ENCODE measurements around the gene SDS.
"Not testable (repeated sequence)": the region's sequence is repeated elsewhere in the genome, so short reads cannot be mapped to it uniquely, and the experiment has no call there.

Gene SDS

DNA sequence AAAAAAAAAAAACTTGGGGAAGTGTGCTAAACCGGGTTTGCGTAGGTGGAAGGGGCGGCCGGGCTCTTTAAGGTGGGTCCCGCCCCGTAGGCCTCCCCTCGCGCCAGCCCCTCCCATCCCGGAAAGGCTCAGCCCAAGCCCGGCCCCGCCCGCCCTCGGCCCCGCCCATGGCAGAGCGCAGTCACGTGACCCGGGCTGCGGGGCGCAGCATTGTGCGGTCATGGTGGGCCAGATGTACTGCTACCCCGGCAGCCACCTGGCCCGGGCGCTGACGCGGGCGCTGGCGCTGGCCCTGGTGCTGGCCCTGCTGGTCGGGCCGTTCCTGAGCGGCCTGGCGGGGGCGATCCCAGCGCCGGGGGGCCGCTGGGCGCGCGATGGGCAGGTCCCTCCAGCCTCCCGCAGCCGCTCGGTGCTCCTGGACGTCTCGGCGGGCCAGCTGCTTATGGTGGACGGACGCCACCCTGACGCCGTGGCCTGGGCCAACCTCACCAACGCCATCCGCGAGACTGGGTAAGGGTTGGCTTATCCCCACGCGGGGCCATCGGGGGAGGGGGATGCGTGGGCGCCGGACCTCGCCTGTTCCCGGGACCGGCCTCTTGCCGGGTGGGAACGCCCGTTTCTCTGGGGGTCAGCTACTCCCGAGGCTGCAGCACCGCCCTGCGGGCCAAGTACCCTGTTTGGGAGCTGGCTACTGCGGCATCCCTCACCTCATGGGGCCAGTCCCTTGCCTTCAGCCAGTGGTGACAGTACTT lies 45.1 kb downstream of the SDS start, which contains the start of gene PLBD2:
TSS of gene PLBD2 (plus strand) at position 207 of the 752 bp plus-strand sequence. CDS start at position 221, 14 bp downstream.
- TF ChIP-seq, protein P1, sequence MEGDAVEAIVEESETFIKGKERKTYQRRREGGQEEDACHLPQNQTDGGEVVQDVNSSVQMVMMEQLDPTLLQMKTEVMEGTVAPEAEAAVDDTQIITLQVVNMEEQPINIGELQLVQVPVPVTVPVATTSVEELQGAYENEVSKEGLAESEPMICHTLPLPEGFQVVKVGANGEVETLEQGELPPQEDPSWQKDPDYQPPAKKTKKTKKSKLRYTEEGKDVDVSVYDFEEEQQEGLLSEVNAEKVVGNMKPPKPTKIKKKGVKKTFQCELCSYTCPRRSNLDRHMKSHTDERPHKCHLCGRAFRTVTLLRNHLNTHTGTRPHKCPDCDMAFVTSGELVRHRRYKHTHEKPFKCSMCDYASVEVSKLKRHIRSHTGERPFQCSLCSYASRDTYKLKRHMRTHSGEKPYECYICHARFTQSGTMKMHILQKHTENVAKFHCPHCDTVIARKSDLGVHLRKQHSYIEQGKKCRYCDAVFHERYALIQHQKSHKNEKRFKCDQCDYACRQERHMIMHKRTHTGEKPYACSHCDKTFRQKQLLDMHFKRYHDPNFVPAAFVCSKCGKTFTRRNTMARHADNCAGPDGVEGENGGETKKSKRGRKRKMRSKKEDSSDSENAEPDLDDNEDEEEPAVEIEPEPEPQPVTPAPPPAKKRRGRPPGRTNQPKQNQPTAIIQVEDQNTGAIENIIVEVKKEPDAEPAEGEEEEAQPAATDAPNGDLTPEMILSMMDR (IDR thresholded peaks at IDR 0.05; ENCODE audit: extremely low read depth, missing control alignments), result no peak
- peak; percentile 99 for DNase-seq (ENCODE audit: low spot score)

DNA sequence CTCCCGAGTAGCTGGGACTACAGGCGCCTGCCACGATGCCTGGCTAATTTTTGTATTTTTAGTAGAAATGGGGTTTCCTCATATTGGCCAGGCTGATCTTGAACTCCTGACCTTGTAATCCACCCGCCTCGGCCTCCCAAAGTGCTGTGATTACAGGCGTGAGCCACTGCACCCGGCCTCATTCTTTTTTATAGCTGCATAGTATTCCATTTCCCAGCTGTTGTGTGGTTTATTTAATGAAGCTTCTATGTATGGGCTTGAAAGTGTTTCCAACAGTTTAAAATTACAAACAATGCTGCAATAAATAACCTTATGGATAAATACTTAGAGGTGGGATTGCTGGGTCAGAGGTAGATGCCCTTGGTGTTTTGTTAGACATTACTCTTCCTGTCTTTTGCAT lies 49.5 kb downstream of the SDS start:
- not testable (repeated sequence) for DNase-seq (ENCODE audit: low spot score)

- TF ChIP-seq, protein P1 (IDR thresholded peaks at IDR 0.05; ENCODE audit: extremely low read depth, missing control alignments), result no peak
- no peak for DNase-seq (ENCODE audit: low spot score)
These were observed 52.6 kb downstream of the SDS start for GRCh38 chr12:113351089-113351488.

DNA sequence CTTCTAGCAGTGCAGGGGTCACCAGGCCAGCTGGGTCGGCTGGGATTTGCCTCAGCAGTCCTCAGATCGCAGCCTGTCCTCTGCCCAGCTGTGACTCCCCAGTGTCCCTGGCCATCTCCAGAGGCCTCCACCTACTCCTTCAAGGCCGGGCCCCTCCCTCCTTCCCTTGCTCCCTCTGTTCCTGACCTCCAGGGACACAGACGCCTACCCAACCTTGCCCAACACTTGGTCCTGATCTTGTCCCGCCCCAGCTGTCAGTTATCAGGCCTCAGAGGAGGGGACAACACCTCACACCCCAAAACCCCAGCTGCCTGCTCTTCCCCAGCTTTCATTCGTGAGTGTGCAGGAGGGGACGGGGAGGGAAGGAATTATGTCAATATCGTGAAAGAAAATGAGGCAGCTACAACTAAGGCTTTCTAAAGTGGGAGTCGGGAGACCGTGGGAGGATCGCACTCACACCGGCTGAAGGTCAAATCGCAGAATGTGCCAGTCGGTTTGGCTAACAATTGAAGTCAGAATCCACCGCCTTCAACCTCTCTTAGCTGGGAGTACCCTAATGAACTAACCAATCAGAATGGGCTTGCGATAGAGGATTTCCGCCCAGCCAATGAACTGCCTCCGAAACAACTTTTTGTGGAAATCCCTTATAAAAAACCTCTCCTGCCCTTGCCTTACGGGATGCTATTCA lies 54.7 kb downstream of the SDS start:
- no peak for DNase-seq (ENCODE audit: low spot score)

DNA sequence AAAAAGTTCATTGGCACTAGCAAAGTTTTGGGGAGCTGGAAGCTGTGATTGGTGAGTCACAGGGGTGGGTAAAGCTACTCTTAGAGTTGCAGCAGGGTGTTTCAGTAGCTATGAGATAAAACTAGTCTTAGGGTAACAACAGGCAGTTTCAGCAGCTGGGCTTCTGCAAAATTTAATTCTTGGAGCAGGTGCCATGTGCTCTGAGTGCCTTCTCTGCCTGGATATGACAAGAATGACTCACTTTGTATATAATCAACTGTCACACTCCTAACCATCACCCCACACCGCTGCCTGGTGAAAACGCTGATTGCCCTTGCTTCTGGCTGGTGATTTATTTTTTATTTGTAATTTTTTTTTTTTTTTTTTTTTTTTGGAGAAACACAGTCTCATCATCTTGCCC lies 55.8 kb downstream of the SDS start:
- no peak for DNase-seq (ENCODE audit: low spot score)
- TF ChIP-seq, protein P1 (IDR thresholded peaks at IDR 0.05; ENCODE audit: extremely low read depth, missing control alignments), result no peak

More for the DNA sequence above, 54.7 kb downstream of the SDS start:
- TF ChIP-seq, protein P1 (IDR thresholded peaks at IDR 0.05; ENCODE audit: extremely low read depth, missing control alignments), result no peak

GRCh38 chr12:113347107-113347506 lies 56.6 kb downstream of the SDS start:
- TF ChIP-seq, protein P1 (IDR thresholded peaks at IDR 0.05; ENCODE audit: extremely low read depth, missing control alignments), result no peak
- DNase-seq (ENCODE audit: low spot score), result no peak

DNA sequence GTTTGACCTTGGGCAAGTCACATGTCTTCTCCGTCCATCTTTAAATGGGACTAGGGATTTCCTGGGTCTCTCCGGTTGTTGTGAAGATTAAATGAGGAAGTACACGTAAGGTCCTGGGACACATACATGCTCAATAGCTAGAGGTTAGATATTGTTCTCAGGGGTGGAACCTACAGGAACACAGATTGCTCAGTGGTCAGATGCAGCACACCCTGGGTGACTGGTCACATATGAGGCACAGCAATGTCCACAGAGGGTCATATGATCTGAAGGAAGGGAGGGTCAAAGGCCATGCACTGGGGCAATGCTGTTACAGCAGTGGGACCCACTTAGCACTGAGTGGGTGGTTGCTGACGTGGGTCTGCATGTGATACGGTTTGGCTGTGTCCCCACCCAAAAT lies 57.3 kb downstream of the SDS start:
- no peak for DNase-seq (ENCODE audit: low spot score)
- TF ChIP-seq, protein P1 (IDR thresholded peaks at IDR 0.05; ENCODE audit: extremely low read depth, missing control alignments), result no peak

All from GM20000 (cell line).